Measurements from ENCODE around the gene MPHOSPH9. TPM values are rescaled to one million over a fixed set of nuclear protein-coding genes. Genes with fewer than 3 reads are reported as not detected.

The MPHOSPH9 gene
- total and polyA plus RNA-seq, 12 donors: 11.7 to 61.7 (median 23.5) TPM

GRCh38 chr12:123148655-123149054 lies 84.3 kb downstream of the MPHOSPH9 start:
- H3K9me3 ChIP-seq (replicated peaks in 1 of 3): no peaks in the 10 kb centered on the region
- no peak overlapping the region for H3K4me3 ChIP-seq
- intact Hi-C loops (cut with DNase I): no loop called here
- H3K27ac ChIP-seq: peak overlapping the region in 3 of 5 donors; percentile 88 to 92 (median 92)
- no peaks in the 10 kb centered on the region for H3K36me3 ChIP-seq (replicated peaks in 1 of 2)
- TF ChIP-seq, protein P1, sequence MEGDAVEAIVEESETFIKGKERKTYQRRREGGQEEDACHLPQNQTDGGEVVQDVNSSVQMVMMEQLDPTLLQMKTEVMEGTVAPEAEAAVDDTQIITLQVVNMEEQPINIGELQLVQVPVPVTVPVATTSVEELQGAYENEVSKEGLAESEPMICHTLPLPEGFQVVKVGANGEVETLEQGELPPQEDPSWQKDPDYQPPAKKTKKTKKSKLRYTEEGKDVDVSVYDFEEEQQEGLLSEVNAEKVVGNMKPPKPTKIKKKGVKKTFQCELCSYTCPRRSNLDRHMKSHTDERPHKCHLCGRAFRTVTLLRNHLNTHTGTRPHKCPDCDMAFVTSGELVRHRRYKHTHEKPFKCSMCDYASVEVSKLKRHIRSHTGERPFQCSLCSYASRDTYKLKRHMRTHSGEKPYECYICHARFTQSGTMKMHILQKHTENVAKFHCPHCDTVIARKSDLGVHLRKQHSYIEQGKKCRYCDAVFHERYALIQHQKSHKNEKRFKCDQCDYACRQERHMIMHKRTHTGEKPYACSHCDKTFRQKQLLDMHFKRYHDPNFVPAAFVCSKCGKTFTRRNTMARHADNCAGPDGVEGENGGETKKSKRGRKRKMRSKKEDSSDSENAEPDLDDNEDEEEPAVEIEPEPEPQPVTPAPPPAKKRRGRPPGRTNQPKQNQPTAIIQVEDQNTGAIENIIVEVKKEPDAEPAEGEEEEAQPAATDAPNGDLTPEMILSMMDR (IDR thresholded peaks at IDR 0.05): no peak
- TF ChIP-seq POLR2A (IDR thresholded peaks at IDR 0.05): no peak
- WGBS, 4 donors: 74 to 77% (median 75%) methylated on average over 5 of the region's 5 CpGs
- peaks cover 22 to 58% of the 10 kb centered on the region in 2 donors for H3K4me1 ChIP-seq (replicated peaks in 1 of 2)
- DNase-seq: peak in 1 of 7 donors; percentile 41
- no peaks in the 10 kb centered on the region for H3K27me3 ChIP-seq

GRCh38 chr12:123148223-123148622 lies 84.7 kb downstream of the MPHOSPH9 start:
- H3K9me3 ChIP-seq (replicated peaks in 1 of 3): no peaks in the 10 kb centered on the region
- no peak overlapping the region for H3K4me3 ChIP-seq
- TF ChIP-seq, protein P1 (IDR thresholded peaks at IDR 0.05): no peak
- TF ChIP-seq POLR2A (IDR thresholded peaks at IDR 0.05): no peak
- intact Hi-C loops (cut with DNase I): no loop called here
- H3K36me3 ChIP-seq (replicated peaks in 1 of 2): no peaks in the 10 kb centered on the region
- H3K27me3 ChIP-seq: no peaks in the 10 kb centered on the region
- DNase-seq: peak in 1 of 7 donors; percentile 39
- 72 to 77% (median 73%) methylated on average over 9 of the region's 9 CpGs for WGBS, 4 donors
- H3K27ac ChIP-seq: peak overlapping the region in 2 of 5 donors; percentile 15 to 88
- H3K4me1 ChIP-seq (replicated peaks in 1 of 2): peaks cover 26 to 62% of the 10 kb centered on the region in 2 donors

DNA sequence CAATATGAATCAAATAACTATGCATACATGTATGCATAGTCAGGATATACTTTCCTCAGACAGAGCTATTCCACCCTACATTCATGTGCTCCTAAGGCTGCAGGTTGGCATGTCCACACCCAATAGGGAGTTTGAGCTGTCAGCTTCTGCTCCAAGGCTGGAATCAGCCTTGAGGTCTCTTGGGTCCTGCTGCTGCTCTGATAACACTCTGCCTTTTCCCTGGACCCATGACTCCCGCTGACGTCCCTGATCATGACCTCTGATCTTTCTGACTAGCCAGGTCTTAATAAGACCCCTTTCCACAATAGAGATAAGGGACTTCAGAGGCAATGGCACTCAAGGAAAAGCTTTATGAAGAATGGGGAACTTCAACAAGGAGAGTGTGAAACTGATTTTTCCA lies 87.7 kb downstream of the MPHOSPH9 start:
- no peaks in the 10 kb centered on the region for H3K27me3 ChIP-seq
- H3K4me1 ChIP-seq (replicated peaks in 1 of 2): peaks cover 51 to 82% of the 10 kb centered on the region in 2 donors
- peak in 3 of 7 donors; percentile 18 to 38 (median 23) for DNase-seq
- no peak overlapping the region for H3K4me3 ChIP-seq
- intact Hi-C loops (cut with DNase I): no loop called here
- peak overlapping the region; percentile 21 to 91 (median 59) for H3K27ac ChIP-seq
- no peaks in the 10 kb centered on the region for H3K9me3 ChIP-seq (replicated peaks in 1 of 3)
- TF ChIP-seq POLR2A (IDR thresholded peaks at IDR 0.05): no peak
- TF ChIP-seq, protein P1 (IDR thresholded peaks at IDR 0.05): no peak
- 38 to 72% (median 46%) methylated on average over 2 of the region's 2 CpGs for WGBS, 4 donors
- no peaks in the 10 kb centered on the region for H3K36me3 ChIP-seq (replicated peaks in 1 of 2)

DNA sequence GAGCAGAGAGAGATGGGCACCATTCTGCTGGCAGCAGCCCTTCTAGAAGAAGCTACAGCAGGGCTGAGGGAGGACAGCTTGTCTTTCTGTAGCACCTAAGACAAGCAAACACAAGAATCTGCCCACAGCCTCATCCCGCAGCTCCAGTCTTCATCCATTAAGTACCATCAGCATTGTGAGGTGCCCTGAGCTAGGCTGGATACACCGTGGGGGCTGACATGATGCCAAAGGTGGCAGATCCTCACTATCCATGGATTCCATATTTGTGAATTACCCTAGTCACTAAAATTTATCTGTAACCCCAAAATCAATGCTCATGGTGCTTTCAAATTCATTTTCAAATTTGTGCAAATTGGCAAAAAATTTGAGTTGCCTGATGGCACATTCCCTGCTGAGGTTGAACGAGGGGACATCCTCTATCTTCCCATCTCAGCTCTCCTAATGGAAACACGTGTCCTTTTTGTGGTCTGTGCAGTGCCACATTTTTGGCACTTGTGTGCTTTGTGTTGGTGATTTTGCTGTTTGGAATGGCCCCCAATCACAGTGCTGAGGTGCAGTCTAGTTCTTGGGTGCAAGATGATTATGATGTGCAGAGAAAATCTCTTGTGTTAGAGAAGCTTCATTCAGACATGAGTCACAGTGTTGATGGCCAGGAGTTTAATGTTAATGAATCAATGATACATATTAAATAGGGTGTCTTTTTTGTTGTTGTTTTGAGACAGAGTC lies 89.0 kb downstream of the MPHOSPH9 start:
- no peaks in the 10 kb centered on the region for H3K9me3 ChIP-seq (replicated peaks in 1 of 3)
- DNase-seq: peak in 1 of 7 donors; percentile 48
- H3K4me3 ChIP-seq: no peak overlapping the region
- no peaks in the 10 kb centered on the region for H3K36me3 ChIP-seq (replicated peaks in 1 of 2)
- intact Hi-C loops (cut with DNase I): no loop called here
- peaks cover 49 to 79% of the 10 kb centered on the region in 2 donors for H3K4me1 ChIP-seq (replicated peaks in 1 of 2)
- H3K27me3 ChIP-seq: no peaks in the 10 kb centered on the region
- H3K27ac ChIP-seq: peak overlapping the region; percentile 24 to 92 (median 88)
- TF ChIP-seq, protein P1 (IDR thresholded peaks at IDR 0.05): no peak
- no peak for TF ChIP-seq POLR2A (IDR thresholded peaks at IDR 0.05)
- WGBS, 4 donors: 91 to 95% (median 93%) methylated on average over 4 of the region's 4 CpGs
